Stimulated activated CD8-positive, alpha-beta memory T cell treated with anti-CD3 and anti-CD28 coated beads, Interleukin-15, amount 100 ng/mL, for 4 hours (primary cell): Measurements from ENCODE around the gene DNAJC2.
"Not testable (repeated sequence)": the region's sequence is repeated elsewhere in the genome, so short reads cannot be mapped to it uniquely, and the experiment has no call there.

Experiments used
- DNase-seq, 2 donors: peaks; one replicate each; pipeline ENCODE4 v3.0.0-alpha.2; 2020; ENCODE audit warnings: low read depth in 2 of 2

DNAJC2 gene

DNA sequence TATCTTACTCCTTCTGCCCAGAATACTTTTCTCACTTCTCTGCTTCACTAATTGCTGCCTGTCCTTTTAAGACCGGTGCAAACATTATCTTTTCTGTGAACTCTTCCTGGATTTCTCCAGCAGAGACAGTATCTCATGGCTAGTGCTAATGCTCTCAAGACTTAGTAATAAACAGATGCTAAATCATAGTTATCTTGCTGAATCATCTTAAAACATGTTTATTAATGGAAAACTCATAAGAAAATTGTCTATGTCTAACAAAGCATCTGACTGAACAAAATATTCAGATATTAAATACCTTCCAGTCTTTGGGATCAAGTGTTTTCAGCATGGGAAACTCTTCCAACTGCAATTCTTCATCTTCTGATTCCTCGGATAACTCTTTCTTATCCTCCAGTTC, 3.1 kb downstream of the DNAJC2 start:
- no peak for DNase-seq

DNA sequence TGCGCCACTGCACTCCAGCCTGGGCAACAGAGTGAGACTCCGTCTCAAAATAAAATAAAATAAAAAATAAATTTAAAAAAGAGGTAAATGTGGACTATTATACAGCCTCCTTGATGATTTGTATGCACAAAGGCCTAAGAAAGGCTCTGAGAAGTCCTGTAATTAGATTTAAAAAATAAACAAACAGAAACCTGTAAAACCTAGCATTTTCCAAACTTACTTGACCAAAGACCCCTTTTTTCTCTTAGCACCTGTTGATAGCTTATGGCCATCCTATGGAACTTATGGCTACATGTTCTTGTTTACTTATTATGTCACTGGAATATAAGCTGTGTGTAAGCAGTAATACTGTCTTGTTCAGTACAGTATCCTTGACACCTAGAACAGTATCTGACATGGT, 5.7 kb downstream of the DNAJC2 start:
- no peak for DNase-seq

DNA sequence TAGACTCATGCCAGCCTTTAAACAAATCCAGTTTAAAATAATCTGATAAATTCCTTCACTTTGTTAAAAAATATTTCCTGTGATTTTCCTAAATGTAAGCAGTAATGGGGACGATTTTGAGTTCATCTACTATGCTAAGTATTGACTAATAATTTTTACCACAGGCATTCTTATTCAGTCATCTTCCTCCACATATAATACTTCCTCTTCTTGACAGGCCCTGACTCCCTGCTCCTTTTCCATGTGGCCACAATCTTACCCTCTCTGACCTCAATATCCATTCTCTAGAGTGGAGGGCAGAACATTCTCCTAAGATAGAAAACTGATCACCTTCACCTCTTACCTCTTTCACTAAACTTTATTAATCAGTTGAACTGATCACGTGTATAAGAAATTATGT, 7.8 kb downstream of the DNAJC2 start:
- DNase-seq: no peak

DNA sequence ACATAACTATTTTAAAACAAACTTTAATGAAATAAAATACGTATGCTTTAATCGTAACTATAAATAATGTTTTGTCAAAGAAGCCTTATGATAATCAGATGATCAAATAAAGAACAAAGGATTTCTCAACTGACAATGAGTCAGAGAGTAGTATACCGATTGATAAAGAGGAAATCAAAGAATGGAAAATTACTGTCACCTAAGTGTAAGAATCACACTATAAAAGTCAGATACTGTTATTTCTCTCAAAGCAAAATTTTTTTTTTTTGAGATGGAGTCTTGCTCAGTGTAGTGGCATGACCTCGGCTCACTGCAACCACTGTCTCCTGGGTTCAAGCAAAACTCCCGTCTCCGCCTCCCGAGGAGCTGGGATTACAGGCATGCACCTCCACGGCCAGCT, 18.8 kb downstream of the DNAJC2 start:
- DNase-seq: no peak

DNA sequence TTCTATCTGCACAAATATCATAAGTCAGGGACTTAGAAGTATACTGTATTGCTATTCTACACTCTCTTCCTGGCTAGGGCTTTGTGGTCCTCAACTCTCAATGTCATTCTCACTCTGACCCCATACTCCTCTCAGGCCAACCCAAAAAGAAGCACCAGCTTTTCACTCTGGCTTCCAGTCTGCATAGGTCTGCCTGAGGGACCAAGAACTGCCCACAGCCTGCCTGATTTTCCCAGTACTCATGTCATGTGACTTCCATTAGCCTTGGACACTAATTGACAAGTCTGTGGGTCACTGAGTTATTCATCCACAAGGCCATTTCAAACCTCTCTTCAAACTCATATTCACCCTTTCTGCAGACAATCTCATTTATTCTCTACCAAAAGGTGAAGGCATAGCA, 27.6 kb downstream of the DNAJC2 start:
- no peak for DNase-seq

DNA sequence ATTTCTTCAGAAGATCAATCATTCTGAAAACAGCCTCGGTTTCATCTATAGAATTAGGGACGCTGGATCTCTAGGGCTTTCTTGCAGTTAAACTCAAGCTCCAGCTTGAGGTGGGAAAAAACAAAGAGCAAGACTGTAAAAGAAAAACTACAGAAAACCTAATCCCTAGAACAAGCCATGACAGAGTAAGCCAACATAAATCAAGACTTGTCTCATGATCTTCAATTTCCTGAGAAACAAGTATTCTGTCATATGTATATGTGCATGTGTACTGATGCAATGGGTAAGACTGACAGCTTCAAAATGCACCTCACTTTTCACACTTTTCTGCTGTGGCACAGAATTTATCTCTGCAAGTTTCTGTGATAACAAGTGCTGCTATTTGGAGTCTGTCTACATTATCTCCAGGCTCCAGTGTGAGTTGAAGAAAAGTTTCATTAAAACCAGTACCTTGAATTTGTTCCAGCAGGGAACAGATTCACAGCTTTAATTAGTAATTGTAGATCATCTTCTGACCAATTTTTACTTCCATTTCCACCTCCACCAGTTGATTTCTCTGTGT, 28.1 kb downstream of the DNAJC2 start:
- DNase-seq: no peak

DNA sequence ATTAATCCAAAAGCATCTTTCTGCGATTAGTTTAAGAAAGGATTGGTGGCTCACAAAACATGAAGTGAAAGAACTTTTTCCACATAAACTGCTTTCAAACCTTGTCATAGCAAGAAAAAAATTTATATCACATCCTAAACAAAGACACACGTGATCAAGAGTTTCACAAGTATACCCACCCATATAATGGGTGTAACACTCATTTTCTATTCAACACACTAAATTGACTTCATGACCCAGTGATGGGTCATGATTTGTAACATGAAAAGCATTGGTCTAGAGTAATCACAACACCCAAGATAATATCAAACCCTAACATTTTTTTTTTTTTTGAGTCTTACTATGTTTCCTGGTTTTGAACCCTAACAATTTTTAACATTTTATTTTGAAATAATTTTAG, 29.7 kb downstream of the DNAJC2 start:
- DNase-seq: no peak

DNA sequence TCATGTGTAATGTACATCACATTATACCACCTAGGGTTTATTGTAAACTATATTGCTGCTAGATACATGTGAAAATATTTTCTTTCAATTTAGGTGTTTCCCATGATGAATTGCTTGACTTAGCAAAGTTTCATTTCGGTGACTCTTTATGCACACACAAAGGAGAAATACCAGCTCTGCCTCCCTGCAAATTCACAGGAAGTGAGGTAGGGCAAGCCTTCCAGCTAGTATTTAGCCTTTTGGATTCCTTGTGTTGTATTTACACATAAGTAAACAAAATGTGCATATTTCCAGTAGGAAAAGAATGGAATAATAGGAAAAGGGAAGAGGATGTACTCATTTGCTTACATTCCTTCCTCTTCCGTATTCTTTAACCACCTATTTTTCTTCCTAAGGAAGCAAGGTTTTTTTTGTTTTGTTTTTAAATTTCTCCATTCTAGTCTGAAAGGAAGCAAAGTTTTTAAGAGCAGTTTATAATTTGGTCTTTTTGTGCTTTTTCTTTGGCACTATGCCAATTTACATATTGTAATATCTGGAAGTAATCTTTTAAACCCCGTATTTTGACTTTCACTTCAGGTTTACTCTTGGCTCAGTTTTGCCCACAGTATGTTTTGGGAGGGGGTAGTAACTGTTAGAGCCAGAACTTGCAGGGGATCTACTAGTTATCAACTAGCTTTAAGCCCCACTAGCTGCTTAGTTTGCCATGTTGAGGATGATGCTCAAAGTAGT, 36.9 kb downstream of the DNAJC2 start:
- no peak for DNase-seq

DNA sequence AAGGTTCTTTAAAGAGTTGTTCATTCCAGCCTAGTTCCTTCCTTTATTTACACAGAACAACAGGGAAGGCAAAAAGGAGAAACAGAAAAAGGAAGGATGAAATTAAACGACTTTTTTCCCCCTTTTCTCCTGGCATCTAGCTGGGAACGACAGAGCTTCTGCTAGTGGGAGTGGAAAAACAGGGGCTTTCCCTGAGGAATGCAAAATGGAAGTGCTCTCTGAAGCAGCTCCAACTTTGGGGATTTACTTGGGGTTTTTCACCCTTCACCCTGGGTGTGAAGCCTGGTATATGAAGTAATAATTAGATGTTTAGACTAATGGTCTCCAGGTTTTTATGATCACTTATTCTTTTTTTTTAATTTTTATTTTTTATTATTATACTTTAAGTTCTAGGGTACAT, 43.1 kb downstream of the DNAJC2 start:
- no peak for DNase-seq

DNA sequence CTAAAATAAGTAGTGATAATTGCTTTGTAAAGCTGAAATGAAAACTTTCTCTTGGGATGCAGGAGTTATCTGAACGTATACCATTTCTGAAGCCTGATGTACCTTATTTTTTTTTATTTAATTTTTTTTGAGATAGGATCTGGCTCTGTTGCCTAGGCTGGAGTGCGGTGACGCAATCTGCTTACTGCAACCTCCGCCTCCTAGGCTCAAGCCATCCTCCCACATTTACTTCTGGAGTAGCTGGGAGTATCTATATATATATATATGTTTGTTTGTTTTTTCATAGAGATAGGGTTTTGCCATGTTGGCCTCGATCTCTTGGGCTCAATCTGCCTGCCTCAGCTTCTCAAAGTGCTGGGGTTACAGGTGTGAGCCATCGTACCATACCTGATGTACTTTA, 44.9 kb downstream of the DNAJC2 start:
- DNase-seq: no peak

DNA sequence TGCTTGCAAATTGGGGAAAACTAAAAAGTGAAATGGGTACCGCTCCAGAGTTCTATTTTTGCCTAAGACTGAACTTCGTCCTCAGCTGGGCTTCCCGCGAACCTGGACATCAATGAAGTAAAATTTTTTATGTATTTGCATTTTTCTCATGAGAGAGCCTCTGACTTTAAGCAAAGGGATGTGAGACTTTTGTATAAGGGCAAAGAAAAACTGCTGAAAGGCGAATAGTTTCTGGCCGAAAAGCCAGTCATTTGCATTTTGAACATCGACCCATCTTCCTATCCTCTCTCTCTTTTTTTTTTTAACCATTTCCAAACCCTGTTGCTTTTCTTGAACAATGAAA, 46.8 kb downstream of the DNAJC2 start:
- no peak for DNase-seq

DNA sequence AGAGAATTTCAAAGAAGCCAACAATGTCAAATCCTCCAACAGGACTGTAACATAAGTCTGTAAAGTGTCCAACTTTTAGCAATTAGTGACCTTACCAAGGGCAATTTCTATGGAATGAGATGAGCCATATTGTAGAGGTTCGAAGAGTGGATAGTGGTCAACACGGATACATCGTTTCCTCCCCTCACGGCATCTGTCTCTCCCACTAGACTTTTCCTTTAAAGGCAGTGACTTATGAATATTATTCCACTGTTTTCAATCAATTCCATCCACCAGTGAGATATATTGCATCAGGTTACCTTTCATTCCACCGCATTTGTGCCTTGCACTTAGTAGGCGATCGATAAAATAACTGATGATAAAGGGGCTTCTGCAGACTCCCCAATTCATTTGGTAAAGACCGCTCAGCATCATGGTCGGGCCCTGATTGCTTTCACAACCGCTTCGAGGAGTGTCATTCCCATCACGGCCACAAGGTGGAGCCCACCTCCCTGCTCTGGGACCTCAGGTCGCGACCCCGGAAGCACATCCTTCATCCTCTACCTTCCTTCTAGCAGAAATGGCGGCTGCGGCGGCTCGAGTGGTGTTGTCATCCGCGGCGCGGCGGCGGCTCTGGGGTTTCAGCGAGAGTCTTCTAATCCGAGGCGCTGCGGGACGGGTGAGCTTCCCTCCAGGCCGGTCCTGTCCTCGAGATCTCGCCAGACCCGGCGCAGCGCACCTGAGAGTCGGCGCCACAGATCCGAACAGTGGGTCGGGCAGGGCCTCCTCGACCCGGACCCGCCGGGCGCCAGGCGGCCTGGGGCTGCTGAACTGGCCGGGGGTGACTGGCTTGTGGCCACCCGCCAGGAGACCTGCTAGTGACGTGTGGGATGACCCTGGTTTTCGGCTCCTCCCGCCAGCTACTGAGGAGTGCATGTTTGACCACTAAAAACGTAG, 47.4 kb downstream of the DNAJC2 start, which contains the start of gene PMPCB:
Gene PMPCB (plus strand): TSS at position 535 of the 936 bp plus-strand sequence. CDS start 25 bp downstream, at position 560.
- peak; percentile 85 to 92 for DNase-seq

DNA sequence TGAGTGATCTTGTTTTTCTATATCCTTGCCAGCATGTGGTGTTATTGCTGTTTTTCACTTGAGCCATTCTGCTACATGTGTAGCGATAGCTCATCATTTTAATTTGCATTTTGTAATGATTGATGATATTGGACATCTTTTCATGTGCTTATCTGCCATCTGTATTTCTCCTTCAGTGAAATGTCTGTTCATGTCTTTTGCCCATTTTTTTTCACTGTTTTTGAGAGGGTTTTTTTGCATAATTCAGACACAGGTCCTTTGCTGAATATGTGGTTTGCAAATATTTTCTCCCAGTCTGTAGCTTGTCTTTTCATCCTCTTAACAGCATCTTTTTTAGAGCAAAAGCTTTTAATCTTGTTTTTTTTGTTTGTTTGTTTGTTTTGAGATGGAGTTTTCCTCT, 51.0 kb downstream of the DNAJC2 start:
- DNase-seq: no peak

DNA sequence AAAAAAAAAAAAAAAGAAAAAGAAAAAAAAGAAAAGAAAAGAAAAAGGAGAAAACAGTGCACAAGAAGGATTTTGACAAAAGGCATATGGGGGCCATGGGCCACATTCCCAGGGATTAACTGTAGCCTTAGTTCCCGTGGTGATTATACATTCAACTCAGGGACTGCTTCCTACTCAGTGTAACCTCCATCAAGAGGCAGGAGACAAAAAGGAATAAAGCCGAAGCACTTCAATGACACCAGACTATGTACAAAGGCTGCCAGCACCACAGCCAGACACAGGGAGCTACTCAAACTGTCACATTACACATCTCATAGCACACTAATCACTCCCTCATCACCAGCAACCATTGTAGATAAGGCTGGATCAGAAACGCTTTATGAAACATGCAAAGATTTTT, 52.4 kb downstream of the DNAJC2 start:
- DNase-seq: no peak

DNA sequence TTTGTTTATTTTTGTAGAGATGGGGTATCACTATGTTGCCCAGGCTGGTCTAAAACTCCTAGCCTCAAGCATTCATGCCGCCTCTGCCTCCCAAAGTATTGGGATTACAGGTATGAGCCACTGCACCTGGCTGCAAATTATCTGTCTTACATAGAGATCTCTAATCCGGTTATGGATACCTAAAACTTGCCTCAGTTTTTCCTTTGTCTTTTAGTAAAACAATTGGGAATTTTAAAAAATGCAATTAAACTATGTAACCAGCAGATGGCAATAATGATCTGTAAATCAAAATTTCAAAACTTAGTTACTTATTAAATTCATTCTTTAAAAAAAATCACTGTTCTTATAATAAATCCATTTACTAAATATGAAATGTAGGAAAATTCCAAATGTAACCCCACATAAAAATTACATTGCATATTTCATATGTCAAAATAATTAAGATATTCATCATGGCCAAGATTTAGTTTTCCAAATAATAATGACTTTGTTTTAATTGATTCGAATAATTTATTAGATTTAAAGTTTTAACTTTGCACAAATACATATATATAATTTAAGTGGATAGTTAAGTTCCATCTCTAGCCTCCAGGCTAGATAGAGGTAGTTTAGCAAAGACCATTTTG, 61.7 kb downstream of the DNAJC2 start:
- DNase-seq: not testable (repeated sequence)

DNA sequence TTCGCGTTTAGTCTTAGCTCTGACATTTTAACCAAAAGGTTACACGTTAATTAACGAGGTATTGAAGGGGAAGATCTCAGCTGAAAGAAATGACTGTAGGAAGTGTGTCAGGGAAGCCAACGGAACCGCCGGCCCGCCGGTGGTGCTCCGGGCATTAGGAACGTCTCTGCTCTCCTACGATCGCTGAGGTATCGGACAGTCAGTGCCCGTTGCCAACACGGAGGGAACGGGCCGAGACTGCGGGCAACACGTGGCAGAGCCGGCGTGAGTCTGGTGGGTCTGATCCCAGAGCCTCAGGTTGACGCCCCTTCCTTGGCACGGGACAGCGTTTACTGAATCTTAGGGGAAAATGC, 63.8 kb downstream of the DNAJC2 start:
- DNase-seq: not testable (repeated sequence)

DNA sequence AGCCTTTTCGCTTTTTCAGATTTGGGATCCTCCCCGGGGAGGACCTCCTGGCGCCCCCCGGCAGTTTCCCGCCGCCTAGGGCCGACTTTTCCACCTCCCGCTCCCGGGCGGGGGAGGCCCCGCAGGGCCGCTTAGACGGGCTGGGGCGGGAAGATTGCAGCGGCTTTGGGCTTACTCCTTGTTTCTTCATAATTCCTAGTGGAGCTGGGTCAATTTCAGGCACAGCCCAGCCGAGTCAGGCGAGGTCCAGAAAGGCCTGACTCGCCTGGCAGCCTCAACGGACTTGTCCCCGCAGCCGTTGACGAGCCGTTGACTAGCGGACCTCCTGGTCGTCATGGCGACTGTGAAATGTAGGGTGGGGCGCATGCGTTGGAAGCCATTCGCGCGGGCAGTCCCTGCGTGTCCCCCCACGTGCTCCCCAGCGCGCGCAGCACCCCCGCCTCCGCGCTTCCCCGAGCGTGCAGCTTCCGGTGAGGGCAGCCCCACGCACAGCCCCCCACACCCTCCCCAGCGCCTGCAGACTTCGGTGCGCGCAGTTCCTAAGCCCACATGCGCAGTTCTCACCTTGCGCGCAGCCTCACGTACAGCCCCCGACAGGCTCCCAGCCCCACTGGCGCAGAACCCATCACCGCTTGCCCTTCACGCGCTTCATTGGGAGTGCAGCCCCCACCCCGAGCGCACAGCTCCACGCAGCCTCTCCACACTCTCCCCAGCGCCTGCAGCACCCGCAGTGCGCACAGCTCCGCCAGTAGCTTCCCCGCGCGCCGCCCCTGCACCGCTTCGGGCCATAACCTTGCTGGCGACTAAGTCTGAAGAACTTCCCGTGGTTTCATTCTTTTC, 64.4 kb downstream of the DNAJC2 start:
- DNase-seq: peak; percentile 90

DNA sequence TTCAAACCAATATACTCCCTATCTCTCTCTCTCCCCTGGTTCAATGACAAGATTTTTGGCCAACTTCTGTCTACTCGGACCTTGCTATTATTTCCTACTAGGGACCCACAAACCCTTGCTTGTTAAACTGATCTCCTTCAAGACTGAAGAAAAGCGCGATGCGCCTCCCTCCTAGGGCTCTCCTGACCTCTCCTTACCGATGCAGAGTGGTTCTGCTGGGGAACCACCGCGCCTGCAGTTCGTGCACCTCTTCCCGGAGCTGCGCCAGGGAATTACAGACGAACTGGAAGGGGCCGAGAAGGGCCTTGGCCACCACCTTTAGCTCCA, 65.0 kb downstream of the DNAJC2 start:
- not testable (repeated sequence) for DNase-seq

DNA sequence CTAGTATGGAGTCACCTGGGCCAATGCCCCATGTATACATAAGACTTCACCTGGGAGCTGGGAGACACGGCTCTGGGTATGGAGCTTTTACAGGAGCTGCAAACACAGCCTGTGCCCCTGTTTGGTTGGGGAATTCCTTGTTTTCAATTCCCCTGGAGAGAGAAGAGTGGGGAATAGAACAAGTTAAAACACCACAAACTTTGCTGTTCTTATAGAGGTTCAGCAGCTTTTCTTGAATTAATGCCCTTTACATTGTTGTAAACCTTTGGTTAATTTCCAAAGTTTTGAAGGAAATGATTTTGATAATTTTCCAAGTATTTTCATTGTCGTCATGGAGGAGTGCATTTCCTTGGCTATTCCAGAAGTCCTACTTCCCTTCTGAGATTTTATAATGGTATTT, 66.4 kb downstream of the DNAJC2 start:
- not testable (repeated sequence) for DNase-seq

DNA sequence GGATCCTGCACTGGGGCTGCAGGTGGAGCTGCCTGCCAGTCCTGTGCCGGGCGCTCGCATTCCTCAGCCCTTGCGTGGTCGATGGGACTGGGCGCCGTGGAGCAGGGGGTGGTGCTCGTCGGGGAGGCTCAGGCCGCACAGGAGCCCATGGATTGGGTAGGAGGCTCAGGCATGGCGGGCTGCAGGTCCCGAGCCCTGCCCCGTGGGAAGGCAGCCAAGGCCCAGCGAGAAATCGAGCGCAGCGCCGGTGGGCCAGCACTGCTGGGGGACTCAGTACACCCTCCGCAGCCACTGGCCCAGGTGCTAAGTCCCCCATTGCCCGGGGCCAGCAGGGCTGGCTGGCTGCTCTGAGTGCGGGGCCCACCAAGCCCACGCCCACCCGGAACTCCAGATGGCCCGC, 69.7 kb downstream of the DNAJC2 start:
- DNase-seq: not testable (repeated sequence)

DNA sequence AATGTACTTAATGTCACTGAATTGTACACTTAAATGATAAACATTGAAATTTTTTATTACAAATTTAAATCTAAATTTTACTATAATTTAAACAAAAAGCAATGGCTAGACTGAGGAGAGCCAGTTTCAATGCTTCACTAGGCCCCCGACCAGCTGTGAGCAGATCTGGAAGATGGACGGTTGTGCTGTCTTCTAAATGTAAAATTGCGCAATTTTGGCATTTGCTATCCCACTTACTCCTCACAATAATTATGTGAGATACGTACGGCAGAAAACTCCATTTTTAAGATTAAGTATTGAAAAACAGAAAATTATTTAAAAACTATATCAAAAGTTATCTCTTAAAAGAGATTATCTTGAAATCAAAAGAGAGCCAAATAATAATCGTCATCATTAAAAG, 71.2 kb downstream of the DNAJC2 start:
- DNase-seq: not testable (repeated sequence)

DNA sequence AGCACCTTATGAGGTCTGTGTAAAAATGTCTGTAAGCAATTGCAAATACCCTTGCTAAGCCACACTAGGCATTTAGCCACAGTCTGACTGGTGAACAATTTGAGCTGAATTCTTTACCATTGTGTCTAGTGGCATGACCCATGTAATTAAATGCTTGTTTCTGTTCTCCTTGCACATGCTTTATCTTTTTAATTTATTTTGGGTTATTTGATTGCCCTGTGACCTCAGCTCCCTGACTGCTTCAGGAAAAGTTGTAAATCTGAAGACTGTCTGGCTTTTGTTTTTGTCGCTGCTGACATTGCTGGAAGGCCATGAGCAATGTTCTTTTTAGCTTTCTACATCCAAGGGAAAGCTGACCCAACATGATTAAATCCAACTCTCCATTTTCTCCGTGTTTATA, 78.3 kb downstream of the DNAJC2 start:
- DNase-seq: not testable (repeated sequence)
